GM12878 (cell line): Measurements from ENCODE around the gene HK1.

Experiments used
- GABPA ChIP-seq: IDR thresholded peaks from 2 replicates; pipeline ENCODE4 v1.6.1; 2014; ENCODE audit warnings: antibody characterized with exemption, low read depth, mild to moderate bottlenecking, inconsistent platforms
- POLR2AphosphoS5 ChIP-seq: IDR thresholded peaks from 2 replicates; pipeline ENCODE4 v1.6.1; 2011; ENCODE audit warnings: mild to moderate bottlenecking, low read length, inconsistent platforms
- TCF12 ChIP-seq: IDR thresholded peaks from 2 replicates; pipeline ENCODE4 v1.6.1; 2011; ENCODE audit warnings: low read depth, mild to moderate bottlenecking, low read length
- ZNF207 ChIP-seq: fragments of 450-650 bp; IDR thresholded peaks from 2 replicates; pipeline ENCODE4 v1.6.1; 2014; ENCODE audit warnings: antibody characterized with exemption, mild to moderate bottlenecking, borderline replicate concordance
- ZNF24 ChIP-seq: fragments of 450-650 bp; IDR thresholded peaks from 2 replicates; pipeline ENCODE4 v1.6.1; 2017; ENCODE audit warnings: antibody characterized with exemption, mild to moderate bottlenecking
- ZNF274 ChIP-seq: IDR thresholded peaks from one replicate; pipeline ENCODE4 v1.8.0; 2011; ENCODE audit not compliant: insufficient read length, insufficient read depth
- TF ChIP-seq, protein P1 (sequence below), 3 experiments: IDR thresholded peaks in 2 of 3; conservative IDR thresholded peaks in 1 of 3; 2 replicates each; pipeline ENCODE4 v1.5.1; 2011; ENCODE audit warnings: low read depth in 3 of 3, low read length in 3 of 3, mild to moderate bottlenecking in 3 of 3, control low read depth in 2 of 3, moderate library complexity in 2 of 3, inconsistent platforms in 1 of 3, mixed read lengths in 1 of 3; ENCODE audit not compliant: control insufficient read depth in 2 of 3, insufficient read depth in 1 of 3; ENCODE audit errors: extremely low read depth in 1 of 3

- no peak for TF ChIP-seq GABPA
- no peak for TF ChIP-seq ZNF207
- no peak for TF ChIP-seq TCF12
- no peak for TF ChIP-seq POLR2AphosphoS5
- TF ChIP-seq ZNF24, result no peak
- TF ChIP-seq, protein P1, sequence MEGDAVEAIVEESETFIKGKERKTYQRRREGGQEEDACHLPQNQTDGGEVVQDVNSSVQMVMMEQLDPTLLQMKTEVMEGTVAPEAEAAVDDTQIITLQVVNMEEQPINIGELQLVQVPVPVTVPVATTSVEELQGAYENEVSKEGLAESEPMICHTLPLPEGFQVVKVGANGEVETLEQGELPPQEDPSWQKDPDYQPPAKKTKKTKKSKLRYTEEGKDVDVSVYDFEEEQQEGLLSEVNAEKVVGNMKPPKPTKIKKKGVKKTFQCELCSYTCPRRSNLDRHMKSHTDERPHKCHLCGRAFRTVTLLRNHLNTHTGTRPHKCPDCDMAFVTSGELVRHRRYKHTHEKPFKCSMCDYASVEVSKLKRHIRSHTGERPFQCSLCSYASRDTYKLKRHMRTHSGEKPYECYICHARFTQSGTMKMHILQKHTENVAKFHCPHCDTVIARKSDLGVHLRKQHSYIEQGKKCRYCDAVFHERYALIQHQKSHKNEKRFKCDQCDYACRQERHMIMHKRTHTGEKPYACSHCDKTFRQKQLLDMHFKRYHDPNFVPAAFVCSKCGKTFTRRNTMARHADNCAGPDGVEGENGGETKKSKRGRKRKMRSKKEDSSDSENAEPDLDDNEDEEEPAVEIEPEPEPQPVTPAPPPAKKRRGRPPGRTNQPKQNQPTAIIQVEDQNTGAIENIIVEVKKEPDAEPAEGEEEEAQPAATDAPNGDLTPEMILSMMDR (IDR thresholded peaks at IDR 0.05 in 2 of 3, conservative IDR thresholded peaks at IDR 0.05 in 1 of 3; ENCODE audit: control insufficient read depth in 2 of 3, extremely low read depth in 1 of 3, insufficient read depth in 1 of 3, low read depth in 3 of 3, low read length in 3 of 3), result no peak
- TF ChIP-seq ZNF274, result no peak
These were observed 120.2 kb downstream of the HK1 start for GRCh38 chr10:69398466-69398865.
